Ishikawa (cell line): Measurements from ENCODE around the gene ZEB2.

ENCODE experiments used
- CEBPB ChIP-seq: IDR thresholded peaks from 2 replicates; pipeline ENCODE4 v1.6.1; 2012
- CREB1 ChIP-seq: IDR thresholded peaks from 2 replicates; pipeline ENCODE4 v1.6.1; 2012; ENCODE audit warnings: low read depth
- EGR1 ChIP-seq: IDR thresholded peaks from 2 replicates; pipeline ENCODE4 v1.6.1; 2012
- EP300 ChIP-seq: IDR thresholded peaks from 2 replicates; pipeline ENCODE4 v1.6.1; 2012; ENCODE audit warnings: borderline replicate concordance
- FOXM1 ChIP-seq: IDR thresholded peaks from 2 replicates; pipeline ENCODE4 v1.6.1; 2012; ENCODE audit warnings: low read depth, borderline replicate concordance
- MAX ChIP-seq: IDR thresholded peaks from 2 replicates; pipeline ENCODE4 v1.6.1; 2012
- NFIC ChIP-seq: IDR thresholded peaks from 2 replicates; pipeline ENCODE4 v1.6.1; 2012
- RAD21 ChIP-seq: IDR thresholded peaks from 2 replicates; pipeline ENCODE4 v1.6.1; 2012; ENCODE audit warnings: low read depth
- REST ChIP-seq: IDR thresholded peaks from 2 replicates; pipeline ENCODE4 v1.6.1; 2012; ENCODE audit warnings: low read depth, mild to moderate bottlenecking
- TAF1 ChIP-seq: IDR thresholded peaks from 2 replicates; pipeline ENCODE4 v1.6.1; 2012; ENCODE audit warnings: low read depth, mild to moderate bottlenecking
- TCF12 ChIP-seq: IDR thresholded peaks from 2 replicates; pipeline ENCODE4 v1.6.1; 2012; ENCODE audit warnings: low read depth
- TEAD4 ChIP-seq: IDR thresholded peaks from 2 replicates; pipeline ENCODE4 v1.6.1; 2012
- YY1 ChIP-seq: IDR thresholded peaks from 2 replicates; pipeline ENCODE4 v1.6.1; 2012; ENCODE audit warnings: low read depth
- ZBTB7A ChIP-seq: IDR thresholded peaks from 2 replicates; pipeline ENCODE4 v1.6.1; 2012; ENCODE audit warnings: low read depth
- TF ChIP-seq, protein P1 (sequence below): IDR thresholded peaks from 2 replicates; pipeline ENCODE4 v1.6.1; 2012

ZEB2 gene

DNA sequence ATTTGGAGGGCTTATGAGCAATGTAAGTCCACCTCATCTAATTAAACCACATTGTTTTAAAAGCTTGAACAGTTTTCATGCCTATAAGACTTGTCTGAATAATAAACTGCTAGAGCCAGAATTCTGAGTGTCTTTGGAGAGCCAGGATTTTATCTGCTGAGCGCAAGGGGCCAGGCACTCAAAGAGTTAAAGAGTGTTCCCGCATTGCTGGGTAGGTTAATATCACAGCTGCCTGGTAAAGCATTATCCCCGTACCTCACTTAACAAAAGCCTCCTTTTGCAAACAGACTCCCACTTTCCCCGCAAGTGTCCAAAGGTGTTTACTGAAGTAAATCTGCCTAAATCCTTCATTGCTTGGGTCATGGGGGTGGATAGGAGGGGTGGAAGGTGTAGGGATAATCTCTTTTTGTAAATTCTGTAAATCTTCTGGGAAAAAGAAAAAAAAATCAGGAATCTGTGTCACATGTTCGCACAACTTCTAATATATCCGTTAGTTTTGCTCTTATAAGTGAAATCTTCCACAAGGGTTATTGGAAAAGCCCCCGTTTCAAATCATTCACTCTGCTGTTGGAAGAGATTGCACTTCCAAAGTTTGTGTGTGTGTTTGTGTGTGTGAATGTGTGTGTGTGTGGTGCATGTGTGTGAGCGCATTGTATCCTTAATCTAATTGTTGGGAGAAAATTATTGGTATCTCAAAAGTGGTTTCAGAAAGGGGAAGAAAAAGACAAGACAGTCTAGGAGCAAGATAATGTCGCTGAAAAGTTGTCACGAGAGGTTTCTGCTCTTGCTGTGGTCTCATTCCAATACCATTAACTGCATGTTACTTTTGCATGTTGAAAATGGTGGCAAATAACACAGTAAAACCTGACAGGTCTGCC, 10.7 kb downstream of the ZEB2 start:
- TF ChIP-seq RAD21, result no peak
- TF ChIP-seq EP300, result no peak
- no peak for TF ChIP-seq TEAD4
- TF ChIP-seq, protein P1, sequence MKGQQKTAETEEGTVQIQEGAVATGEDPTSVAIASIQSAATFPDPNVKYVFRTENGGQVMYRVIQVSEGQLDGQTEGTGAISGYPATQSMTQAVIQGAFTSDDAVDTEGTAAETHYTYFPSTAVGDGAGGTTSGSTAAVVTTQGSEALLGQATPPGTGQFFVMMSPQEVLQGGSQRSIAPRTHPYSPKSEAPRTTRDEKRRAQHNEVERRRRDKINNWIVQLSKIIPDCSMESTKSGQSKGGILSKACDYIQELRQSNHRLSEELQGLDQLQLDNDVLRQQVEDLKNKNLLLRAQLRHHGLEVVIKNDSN, result no peak
- TF ChIP-seq CEBPB, result no peak

GRCh38 chr2:144508172-144508851, 11.6 kb downstream of the ZEB2 start:
- no peak for TF ChIP-seq TCF12
- no peak for TF ChIP-seq MAX
- no peak for TF ChIP-seq ZBTB7A
- no peak for TF ChIP-seq CEBPB
- no peak for TF ChIP-seq FOXM1
- no peak for TF ChIP-seq RAD21
- TF ChIP-seq TEAD4, result no peak
- no peak for TF ChIP-seq CREB1
- no peak for TF ChIP-seq NFIC
- no peak for TF ChIP-seq EP300
- no peak for TF ChIP-seq EGR1
- TF ChIP-seq, protein P1, result no peak
- TF ChIP-seq TAF1, result no peak
- TF ChIP-seq YY1, result no peak
- no peak for TF ChIP-seq REST

GRCh38 chr2:144507441-144508171, 12.3 kb downstream of the ZEB2 start:
- TF ChIP-seq ZBTB7A (no peak), TCF12 (no peak), TEAD4 (no peak), NFIC (no peak), FOXM1 (no peak), EP300 (no peak), RAD21 (no peak), CEBPB (no peak), REST (no peak), EGR1 (no peak), CREB1 (no peak), MAX (no peak), YY1 (no peak), TAF1 (no peak)
- TF ChIP-seq, protein P1, result no peak

GRCh38 chr2:144505245-144505831, 14.6 kb downstream of the ZEB2 start:
- no peak for TF ChIP-seq FOXM1

DNA sequence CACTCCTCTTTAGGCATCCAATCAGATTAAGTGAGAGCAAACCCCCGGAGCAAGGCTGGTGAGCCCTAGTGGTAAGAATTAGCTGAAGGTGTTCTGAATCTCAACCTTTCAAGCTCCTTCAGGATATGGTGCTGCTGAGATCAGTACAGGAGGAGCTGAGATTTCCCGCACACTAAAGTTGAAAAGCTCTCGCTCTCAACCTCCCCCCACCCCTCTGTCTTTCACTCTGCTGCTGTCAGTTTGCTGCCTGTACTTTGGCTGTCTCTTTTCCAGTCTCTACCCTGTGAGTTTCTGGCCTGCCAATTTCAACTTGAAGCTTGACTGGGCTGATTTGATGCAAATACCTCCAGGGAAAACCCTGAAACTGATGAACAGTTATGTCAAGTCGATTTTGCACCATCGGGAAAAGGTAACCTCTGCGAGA, 15.7 kb downstream of the ZEB2 start:
- TF ChIP-seq CREB1 (no peak), ZBTB7A (no peak), TEAD4 (no peak), CEBPB (no peak), YY1 (no peak), MAX (no peak), FOXM1 (no peak), EP300 (no peak), RAD21 (no peak)
- TF ChIP-seq, protein P1, result no peak
